Measurements from ENCODE around the gene ANKRD22.

ANKRD22 gene

GRCh38 chr10:88794731-88795130 lies 56.9 kb downstream of the ANKRD22 start:
- DNase-seq: no peak

GRCh38 chr10:88793712-88794299 lies 57.8 kb downstream of the ANKRD22 start:
- DNase-seq: peak; percentile 64

GRCh38 chr10:88792661-88793060 lies 59.0 kb downstream of the ANKRD22 start:
- DNase-seq: peak; percentile 82

GRCh38 chr10:88791924-88792323 lies 59.7 kb downstream of the ANKRD22 start:
- DNase-seq: peak; percentile 28

- no peak for DNase-seq
Measured at GRCh38 chr10:88788924-88789323, 62.7 kb downstream of the ANKRD22 start.

GRCh38 chr10:88787463-88787862 lies 64.2 kb downstream of the ANKRD22 start:
- no peak for DNase-seq

GRCh38 chr10:88786032-88786770 lies 65.4 kb downstream of the ANKRD22 start:
- no peak for DNase-seq

- DNase-seq: peak; percentile 28
Measured at GRCh38 chr10:88783724-88784123, 67.9 kb downstream of the ANKRD22 start.

GRCh38 chr10:88782222-88782621 lies 69.4 kb downstream of the ANKRD22 start:
- no peak for DNase-seq

GRCh38 chr10:88781206-88781605 lies 70.4 kb downstream of the ANKRD22 start:
- no peak for DNase-seq
